MM.1S (cell line): ENCODE results near the gene SUOX.
"Not testable (repeated sequence)": the region's sequence is repeated elsewhere in the genome, so short reads cannot be mapped to it uniquely, and the experiment has no call there.

ENCODE experiments used
- DNase-seq: peaks from one replicate; pipeline ENCODE4 v3.0.0-alpha.2; 2015
- H2AFZ ChIP-seq: fragments of 300-600 bp; sonication (generic); 2 replicates; pipeline ENCODE4 v1.6.0; 2016; ENCODE audit warnings: antibody characterized with exemption, low read length
- H3F3A ChIP-seq: fragments of 300-600 bp; sonication (generic); 2 replicates; pipeline ENCODE4 v1.6.1; 2016; ENCODE audit warnings: mild to moderate bottlenecking, antibody characterized with exemption, low read length, moderate library complexity, mixed read lengths; ENCODE audit not compliant: insufficient read depth
- H3K27ac ChIP-seq: fragments of 300-600 bp; sonication (generic); 2 replicates; pipeline ENCODE4 v1.5.1; 2016; ENCODE audit warnings: mild to moderate bottlenecking, low read length
- H3K27me3 ChIP-seq: fragments of 300-600 bp; sonication (generic); replicated peaks from 2 replicates; pipeline ENCODE4 v1.6.0; 2016; ENCODE audit warnings: low read length; ENCODE audit not compliant: insufficient read depth
- H3K36me3 ChIP-seq: fragments of 300-600 bp; sonication (generic); replicated peaks from 2 replicates; pipeline ENCODE4 v1.6.1; 2016; ENCODE audit warnings: mild to moderate bottlenecking, low read length, mixed read lengths; ENCODE audit not compliant: insufficient read depth
- H3K4me1 ChIP-seq: fragments of 300-600 bp; sonication (generic); 2 replicates; pipeline ENCODE4 v1.6.1; 2016; ENCODE audit warnings: low read length, mixed read lengths
- H3K4me2 ChIP-seq: fragments of 300-600 bp; sonication (generic); 2 replicates; pipeline ENCODE4 v1.6.0; 2016; ENCODE audit warnings: low read depth, low read length
- H3K4me3 ChIP-seq: fragments of 300-600 bp; sonication (generic); 2 replicates; pipeline ENCODE4 v1.5.1; 2016; ENCODE audit warnings: low read length, mixed read lengths
- H3K79me2 ChIP-seq: fragments of 300-600 bp; sonication (generic); 2 replicates; pipeline ENCODE4 v1.6.1; 2016; ENCODE audit warnings: mixed run types, low read length, mixed read lengths
- H3K9ac ChIP-seq: fragments of 300-600 bp; sonication (generic); 2 replicates; pipeline ENCODE4 v1.6.1; 2016; ENCODE audit warnings: low read length, mixed read lengths
- H3K9me2 ChIP-seq: fragments of 300-600 bp; sonication (generic); replicated peaks from 2 replicates; pipeline ENCODE4 v1.6.1; 2016; ENCODE audit warnings: mild to moderate bottlenecking, low read length, mixed read lengths; ENCODE audit not compliant: insufficient read depth
- H3K9me3 ChIP-seq: fragments of 300-600 bp; sonication (generic); replicated peaks from 2 replicates; pipeline ENCODE4 v1.6.1; 2016; ENCODE audit warnings: mild to moderate bottlenecking, low read length, mixed read lengths; ENCODE audit not compliant: insufficient read depth
- H4K20me1 ChIP-seq: fragments of 300-600 bp; sonication (generic); 2 replicates; pipeline ENCODE4 v1.6.1; 2016; ENCODE audit warnings: mild to moderate bottlenecking, low read length, moderate library complexity, mixed read lengths; ENCODE audit not compliant: insufficient read depth
- CTCF ChIP-seq: fragments of 300-600 bp; sonication (generic); IDR thresholded peaks from 2 replicates; pipeline ENCODE4 v1.5.1; 2016; ENCODE audit warnings: antibody characterized with exemption, low read length, mixed read lengths
- EZH2 ChIP-seq: fragments of 300-600 bp; sonication (generic); optimal IDR thresholded peaks from 2 replicates; pipeline ENCODE3; 2017; ENCODE audit warnings: low read depth, mild to moderate bottlenecking, antibody characterized with exemption, low read length, mixed read lengths
- EZH2phosphoT487 ChIP-seq: fragments of 300-600 bp; sonication (generic); IDR thresholded peaks from 2 replicates; pipeline ENCODE4 v1.6.1; 2018; ENCODE audit warnings: antibody characterized with exemption, low read length

Gene SUOX

GRCh38 chr12:55983232-55983842 is 13.7 kb upstream of the SUOX start:
- Histone ChIP-seq H3K79me2 (no peaks in the 10 kb centered on the region), H3K9me3 (no peaks in the 10 kb centered on the region), H3K4me1 (no peaks in the 10 kb centered on the region), H4K20me1 (no peaks in the 10 kb centered on the region), H3K4me3 (no peak overlapping the region), H3K9ac (no peak overlapping the region), H3K27ac (no peak overlapping the region), H3F3A (no peaks in the 10 kb centered on the region), H2AFZ (no peak overlapping the region), H3K27me3 (no peaks in the 10 kb centered on the region), H3K4me2 (no peak overlapping the region), H3K36me3 (no peaks in the 10 kb centered on the region), H3K9me2 (no peaks in the 10 kb centered on the region)
- TF ChIP-seq EZH2phosphoT487 = no peak
- TF ChIP-seq EZH2 = no peak
- no peak for TF ChIP-seq CTCF
- no peak for DNase-seq

- H3K9me3 ChIP-seq = no peaks in the 10 kb centered on the region
- H3F3A ChIP-seq = no peaks in the 10 kb centered on the region
- H3K27ac ChIP-seq = no peak overlapping the region
- H3K9ac ChIP-seq = no peak overlapping the region
- no peak for TF ChIP-seq CTCF
- TF ChIP-seq EZH2phosphoT487 = no peak
- no peak for TF ChIP-seq EZH2
- H3K36me3 ChIP-seq = no peaks in the 10 kb centered on the region; the same call in 1 of the 2 replicates
- no peak overlapping the region for H3K4me3 ChIP-seq
- no peaks in the 10 kb centered on the region for H3K4me1 ChIP-seq
- no peaks in the 10 kb centered on the region for H3K9me2 ChIP-seq
- no peaks in the 10 kb centered on the region for H4K20me1 ChIP-seq
- no peak overlapping the region for H2AFZ ChIP-seq
- no peak overlapping the region for H3K4me2 ChIP-seq
- H3K27me3 ChIP-seq = no peaks in the 10 kb centered on the region
- no peaks in the 10 kb centered on the region for H3K79me2 ChIP-seq
- DNase-seq = no peak
Measured at GRCh38 chr12:55984861-55985260, 12.2 kb upstream of the SUOX start.

- Histone ChIP-seq H3K9me3 (no peaks in the 10 kb centered on the region), H3K4me2 (no peak overlapping the region), H4K20me1 (no peaks in the 10 kb centered on the region), H2AFZ (no peak overlapping the region), H3K27me3 (no peaks in the 10 kb centered on the region), H3K9me2 (no peaks in the 10 kb centered on the region), H3K4me3 (no peak overlapping the region), H3K27ac (no peak overlapping the region), H3K9ac (no peak overlapping the region), H3K79me2 (no peaks in the 10 kb centered on the region), H3K36me3 (no peaks in the 10 kb centered on the region; the same call in 1 of the 2 replicates), H3F3A (no peaks in the 10 kb centered on the region), H3K4me1 (no peaks in the 10 kb centered on the region)
- no peak for DNase-seq
- no peak for TF ChIP-seq CTCF
- TF ChIP-seq EZH2phosphoT487 = no peak
- no peak for TF ChIP-seq EZH2
Measured at GRCh38 chr12:55985341-55985740, 11.7 kb upstream of the SUOX start.

- DNase-seq = not testable (repeated sequence)
Measured at GRCh38 chr12:55985976-55986375, 11.1 kb upstream of the SUOX start.

More at GRCh38 chr12:55985976-55986375, 11.1 kb upstream of the SUOX start:
- not testable (repeated sequence) for H3K9me3 ChIP-seq, H2AFZ ChIP-seq, H3K4me2 ChIP-seq, H3K4me3 ChIP-seq, H3K9me2 ChIP-seq, H3K27ac ChIP-seq, H3K79me2 ChIP-seq, H3F3A ChIP-seq, H3K36me3 ChIP-seq, H3K9ac ChIP-seq, H4K20me1 ChIP-seq, H3K27me3 ChIP-seq, H3K4me1 ChIP-seq
